ENCODE data around the gene CCND1. TPM values are rescaled to one million over a fixed set of nuclear protein-coding genes. Genes with fewer than 3 reads are reported as not detected.

The CCND1 gene
- total and polyA plus RNA-seq, 2 of the 8 experiments (the other 6 are each of a cell fraction or from before 2014, with no cell fraction given): 64.5 to 170 TPM

GRCh38 chr11:69659591-69659990 is 18.6 kb downstream of the CCND1 start:
- H3K9me3 ChIP-seq (ENCODE audit: insufficient read depth in 2 of 2, low read depth in 1 of 2, low read length in 1 of 2): no peaks in the 10 kb centered on the region
- H2BK12ac ChIP-seq (ENCODE audit: low read depth, low read length): 0 out of 2 replicates have a peak overlapping the region, but pooled peaks have one; percentile 4
- H3K27ac ChIP-seq (ENCODE audit: low read depth, low read length): no peak overlapping the region
- H3K18ac ChIP-seq (ENCODE audit: extremely low read depth, low read length): no peak overlapping the region
- DNase-seq (ENCODE audit: low read depth in 1 of 2, low spot score in 2 of 2) (no peak), FAIRE-seq (no peak)
- ChIA-PET POLR2A (ENCODE audit: partially characterized antibody) (interaction anchor here (10.9 kb wide), 1 partner anchor 19 kb away, joined by 197 read pairs; the partner anchor contains the start of gene CCND1), CTCF (ENCODE audit: partially characterized antibody) (interaction anchor here (1.0 to 8.4 kb wide), 9 partner anchors 10 to 558 kb away, joined by 3 to 81 read pairs (median 4); partner anchors contain the start of gene LTO1)
- H3K4me2 ChIP-seq (ENCODE audit: insufficient read depth in 1 of 2, low read depth in 2 of 2, low read length in 2 of 2): no peak overlapping the region
- H3K36me3 ChIP-seq (ENCODE audit: control insufficient read depth in 2 of 4, insufficient read depth in 4 of 4, low read length in 3 of 4): peaks cover 0 to under 1% (median under 1%) of the 10 kb centered on the region in 4 experiments; a peak in 2 of 8 replicates
- H3K79me1 ChIP-seq (ENCODE audit: low read depth, low read length): no peaks in the 10 kb centered on the region
- H2AK5ac ChIP-seq (ENCODE audit: low read depth, low read length): no peak overlapping the region
- H3K4me1 ChIP-seq (replicated peaks in 1 of 4; ENCODE audit: control insufficient read depth in 3 of 4, insufficient read depth in 4 of 4, low read length in 3 of 4): peaks cover 5 to 16% (median 13%) of the 10 kb centered on the region in 4 experiments
- H2BK5ac ChIP-seq (ENCODE audit: low read depth, low read length): no peak overlapping the region
- no peak overlapping the region for H2BK120ac ChIP-seq (replicated peaks; ENCODE audit: low read depth, low read length)
- H4K8ac ChIP-seq (ENCODE audit: extremely low read depth, insufficient read depth, low read length): no peak overlapping the region
- H2BK15ac ChIP-seq (ENCODE audit: low read length): no peak overlapping the region
- H3K27me3 ChIP-seq (replicated peaks in 1 of 4; ENCODE audit: control insufficient read depth in 3 of 4, extremely low read depth in 1 of 4, insufficient read depth in 3 of 4, low read length in 3 of 4): no peaks in the 10 kb centered on the region; a peak in 1 of 7 replicates
- H3K14ac ChIP-seq (ENCODE audit: insufficient read length): no peak overlapping the region
- no peaks in the 10 kb centered on the region for H3K23me2 ChIP-seq (ENCODE audit: low read depth, low read length)
- H4K20me1 ChIP-seq (replicated peaks in 1 of 2; ENCODE audit: control insufficient read depth in 1 of 2, insufficient read depth in 2 of 2, low read length in 2 of 2): peaks cover 0 to 2% of the 10 kb centered on the region in 2 experiments
- no peak overlapping the region for H3K23ac ChIP-seq (ENCODE audit: insufficient read length)
- H3K4ac ChIP-seq (replicated peaks; ENCODE audit: insufficient read length, low read depth, low read length): no peak overlapping the region
- no peaks in the 10 kb centered on the region for H3K79me2 ChIP-seq (ENCODE audit: control insufficient read depth in 1 of 2, insufficient read depth in 2 of 2, low read length in 2 of 2)
- no peak overlapping the region for H3K4me3 ChIP-seq (ENCODE audit: extremely low read depth in 1 of 4, insufficient read depth in 2 of 4, low read depth in 3 of 4, low read length in 4 of 4)
- H2BK20ac ChIP-seq (ENCODE audit: low read length): no peak overlapping the region
- H2AFZ ChIP-seq (ENCODE audit: low read length): no peak overlapping the region
- TF ChIP-seq CEBPB (IDR thresholded peaks at IDR 0.05; ENCODE audit: low read depth, low read length) (no peak), CTBP2 (IDR thresholded peaks at IDR 0.05; ENCODE audit: borderline replicate concordance, insufficient read depth, insufficient read length, low read length) (no peak), EZH2 (IDR thresholded peaks at IDR 0.05; ENCODE audit: low read depth, low read length, severe bottlenecking) (no peak), JUN (IDR thresholded peaks at IDR 0.05; ENCODE audit: low read depth, low read length) (no peak), SAP30 (IDR thresholded peaks at IDR 0.05; ENCODE audit: insufficient read depth, insufficient replicate concordance, low read length) (no peak), KDM4A (IDR thresholded peaks at IDR 0.05; ENCODE audit: low read depth, low read length, severe bottlenecking) (no peak), SP4 (IDR thresholded peaks at IDR 0.05; ENCODE audit: low read length) (no peak), TAF7 (optimal IDR thresholded peaks at IDR 0.05; ENCODE audit: borderline replicate concordance, low read depth, low read length) (no peak), SIX5 (IDR thresholded peaks at IDR 0.05; ENCODE audit: low read depth, low read length) (no peak)
- H3K9ac ChIP-seq (replicated peaks in 1 of 4; ENCODE audit: extremely low read depth in 1 of 4, low read depth in 3 of 4, low read length in 3 of 4): no peak overlapping the region
- 95% methylated on average over 12 of the region's 12 CpGs; no CpG with 5 or more reads in 1 of the 2 experiments for WGBS, 2 experiments (ENCODE audit: extremely low coverage in 1 of 2, insufficient coverage in 1 of 2, insufficient read length in 1 of 2, insufficient replicate concordance in 2 of 2, low coverage in 1 of 2, low lambda C conversion rate in 2 of 2, missing lambda C conversion rate in 1 of 2)
- no peak overlapping the region for H4K5ac ChIP-seq (ENCODE audit: insufficient read length, low read depth, low read length)
- H4K91ac ChIP-seq (replicated peaks; ENCODE audit: insufficient read length, low read length): no peak overlapping the region
- H3K56ac ChIP-seq (replicated peaks; ENCODE audit: insufficient read length, low read depth, low read length): no peak overlapping the region

All from H1 (cell line).